Left ventricle myocardium inferior (tissue), 1 donor: ENCODE data around the gene EEF1A1. TPM values are rescaled to one million over a fixed set of nuclear protein-coding genes. Genes with fewer than 3 reads are reported as not detected.
"Not testable (repeated sequence)": the region's sequence is repeated elsewhere in the genome, so short reads cannot be mapped to it uniquely, and the experiment has no call there.

Source experiments
- DNase-seq: peaks from one replicate; pipeline ENCODE4 v3.0.0-alpha.2; 2020
- H3K27ac ChIP-seq: fragments of 200-600 bp; replicated peaks from 2 replicates; pipeline ENCODE4 v1.8.0; 2021
- H3K27me3 ChIP-seq: fragments of 200-600 bp; 2 replicates; pipeline ENCODE4 v1.8.0; 2021; ENCODE audit warnings: low read depth
- H3K36me3 ChIP-seq: fragments of 200-600 bp; 2 replicates; pipeline ENCODE4 v1.8.0; 2021
- H3K4me1 ChIP-seq: fragments of 200-600 bp; 2 replicates; pipeline ENCODE4 v1.8.0; 2021
- H3K4me3 ChIP-seq: fragments of 200-600 bp; 2 replicates; pipeline ENCODE4 v1.8.0; 2021; ENCODE audit warnings: mild to moderate bottlenecking, moderate library complexity
- H3K9me3 ChIP-seq: fragments of 200-600 bp; replicated peaks from 2 replicates; pipeline ENCODE4 v1.8.0; 2021
- intact Hi-C: fragments of 100-400 bp; cut with micrococcal nuclease; formaldehyde crosslinking; loops from one replicate; pipeline ENCODE4 v1.11.0; 2022
- total RNA-seq: library from RNA; stranded (reverse); fragmentation: NEBNext Ultra II Directional; extraction: Animal tissue kit (Norgen Biotek cat#: 25700); gene quantifications from one replicate; pipeline ENCODE4 v1.2.1, GENCODE V29; 2021
- TF ChIP-seq, protein P1 (sequence below): fragments of 200-600 bp; IDR thresholded peaks from 2 replicates; pipeline ENCODE4 v1.8.0; 2021; ENCODE audit warnings: antibody characterized with exemption, mild to moderate bottlenecking, borderline replicate concordance
- donor health status: DM: no; HTN: yes; CAD: no; lungs with severe emphysema.

Gene EEF1A1
- total RNA-seq, 1 donor from 2014 or later, result 1,882 TPM

DNA sequence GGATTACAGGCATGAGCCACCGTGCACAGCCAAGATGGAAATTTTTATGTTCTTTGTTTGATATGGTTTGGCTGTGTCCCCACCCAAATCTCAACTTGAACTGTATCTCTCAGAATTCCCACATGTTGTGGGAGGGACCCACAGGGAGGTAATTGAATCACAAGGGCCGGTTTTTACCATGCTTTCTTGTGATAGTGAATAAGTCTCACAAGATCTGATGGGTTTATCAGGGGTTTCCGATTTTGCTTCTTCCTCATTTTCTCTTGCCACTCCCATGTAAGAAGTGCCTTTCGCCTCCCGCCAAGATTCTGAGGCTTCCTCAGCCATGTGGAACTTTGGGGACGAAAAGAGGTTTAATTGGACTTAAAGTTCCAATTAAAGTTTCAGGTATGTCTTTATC lies 14.6 kb downstream of the EEF1A1 start:
- peaks cover 32% of the 10 kb centered on the region for H3K36me3 ChIP-seq
- TF ChIP-seq, protein P1, sequence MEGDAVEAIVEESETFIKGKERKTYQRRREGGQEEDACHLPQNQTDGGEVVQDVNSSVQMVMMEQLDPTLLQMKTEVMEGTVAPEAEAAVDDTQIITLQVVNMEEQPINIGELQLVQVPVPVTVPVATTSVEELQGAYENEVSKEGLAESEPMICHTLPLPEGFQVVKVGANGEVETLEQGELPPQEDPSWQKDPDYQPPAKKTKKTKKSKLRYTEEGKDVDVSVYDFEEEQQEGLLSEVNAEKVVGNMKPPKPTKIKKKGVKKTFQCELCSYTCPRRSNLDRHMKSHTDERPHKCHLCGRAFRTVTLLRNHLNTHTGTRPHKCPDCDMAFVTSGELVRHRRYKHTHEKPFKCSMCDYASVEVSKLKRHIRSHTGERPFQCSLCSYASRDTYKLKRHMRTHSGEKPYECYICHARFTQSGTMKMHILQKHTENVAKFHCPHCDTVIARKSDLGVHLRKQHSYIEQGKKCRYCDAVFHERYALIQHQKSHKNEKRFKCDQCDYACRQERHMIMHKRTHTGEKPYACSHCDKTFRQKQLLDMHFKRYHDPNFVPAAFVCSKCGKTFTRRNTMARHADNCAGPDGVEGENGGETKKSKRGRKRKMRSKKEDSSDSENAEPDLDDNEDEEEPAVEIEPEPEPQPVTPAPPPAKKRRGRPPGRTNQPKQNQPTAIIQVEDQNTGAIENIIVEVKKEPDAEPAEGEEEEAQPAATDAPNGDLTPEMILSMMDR, result no peak
- no peak overlapping the region for H3K27ac ChIP-seq
- H3K27me3 ChIP-seq, result no peaks in the 10 kb centered on the region
- DNase-seq, result no peak
- H3K4me1 ChIP-seq, result no peaks in the 10 kb centered on the region
- intact Hi-C loops, result no loop called here
- H3K9me3 ChIP-seq, result peaks cover 6% of the 10 kb centered on the region
- H3K4me3 ChIP-seq, result no peak overlapping the region

DNA sequence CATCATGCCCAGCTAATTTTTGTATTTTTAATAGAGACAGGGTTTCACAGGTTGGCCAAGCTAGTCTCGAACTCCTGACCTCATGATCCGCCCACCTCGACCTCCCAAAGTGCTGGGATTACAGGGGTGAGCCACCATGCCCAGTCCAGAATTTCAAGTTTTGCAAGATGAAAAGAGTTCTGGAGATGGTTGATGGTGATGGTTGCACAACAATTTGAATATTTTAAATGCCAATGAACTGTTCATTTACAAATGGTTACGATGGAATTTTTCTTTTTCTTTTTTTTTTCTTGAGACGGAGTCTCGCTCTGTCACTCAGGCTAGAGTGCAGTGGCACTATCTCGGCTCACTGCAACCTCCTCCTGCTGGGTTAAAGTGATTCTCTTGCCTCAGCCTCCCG lies 15.1 kb downstream of the EEF1A1 start:
- H3K27me3 ChIP-seq, DNase-seq, H3K9me3 ChIP-seq, intact Hi-C loops, H3K4me1 ChIP-seq, H3K27ac ChIP-seq, H3K4me3 ChIP-seq: not testable (repeated sequence)
- H3K36me3 ChIP-seq, result peaks cover 37% of the 10 kb centered on the region

DNA sequence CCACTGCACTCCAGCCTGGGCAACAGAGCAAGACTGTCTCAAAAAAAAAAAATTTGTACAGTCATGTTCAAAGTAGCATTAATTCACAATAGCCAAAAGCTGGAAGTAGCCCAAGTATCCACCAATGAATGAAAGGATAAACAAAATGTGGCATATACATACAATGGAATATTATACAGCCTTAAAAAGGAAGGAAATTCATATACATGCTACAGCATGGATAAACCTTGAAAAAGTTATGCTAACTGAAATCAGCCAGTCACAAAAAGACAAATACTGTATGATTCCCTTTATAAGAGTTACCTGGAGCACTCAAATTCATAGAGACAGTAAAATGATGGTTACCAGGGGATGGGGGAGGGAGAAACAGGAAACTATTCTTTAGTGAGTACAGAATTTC lies 15.7 kb downstream of the EEF1A1 start:
- TF ChIP-seq, protein P1, result no peak
- intact Hi-C loops, result no loop called here

DNA sequence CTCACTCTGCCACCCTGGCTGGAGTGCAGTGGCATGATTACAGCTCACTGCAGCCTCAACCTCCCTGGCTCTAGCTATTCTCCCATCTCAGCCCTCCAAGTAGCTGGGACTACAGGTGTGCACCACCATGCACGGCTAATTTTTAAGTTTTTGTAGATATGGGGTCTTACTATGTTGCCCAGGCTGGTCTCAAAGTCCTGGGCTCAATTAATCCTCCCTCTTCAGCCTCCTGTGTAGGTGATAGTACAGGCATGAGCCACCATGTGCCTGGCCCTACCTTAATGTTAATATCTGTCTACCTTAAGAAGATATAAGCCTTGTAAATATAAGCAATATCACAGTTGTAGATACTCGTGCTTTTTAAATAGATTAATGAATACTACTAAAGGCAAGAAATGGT lies 16.7 kb downstream of the EEF1A1 start:
- no peak overlapping the region for H3K4me3 ChIP-seq
- H3K27me3 ChIP-seq, result no peaks in the 10 kb centered on the region
- no peak for DNase-seq
- peaks cover 6% of the 10 kb centered on the region for H3K9me3 ChIP-seq
- peaks cover 53% of the 10 kb centered on the region for H3K36me3 ChIP-seq
- TF ChIP-seq, protein P1, result no peak
- no peak overlapping the region for H3K27ac ChIP-seq
- H3K4me1 ChIP-seq, result no peaks in the 10 kb centered on the region
- intact Hi-C loops, result no loop called here

More for the DNA sequence above, 15.7 kb downstream of the EEF1A1 start:
- Histone ChIP-seq H3K27ac (no peak overlapping the region), H3K27me3 (no peaks in the 10 kb centered on the region), H3K36me3 (peaks cover 43% of the 10 kb centered on the region), H3K9me3 (peaks cover 6% of the 10 kb centered on the region), H3K4me1 (no peaks in the 10 kb centered on the region), H3K4me3 (no peak overlapping the region)
- no peak for DNase-seq

DNA sequence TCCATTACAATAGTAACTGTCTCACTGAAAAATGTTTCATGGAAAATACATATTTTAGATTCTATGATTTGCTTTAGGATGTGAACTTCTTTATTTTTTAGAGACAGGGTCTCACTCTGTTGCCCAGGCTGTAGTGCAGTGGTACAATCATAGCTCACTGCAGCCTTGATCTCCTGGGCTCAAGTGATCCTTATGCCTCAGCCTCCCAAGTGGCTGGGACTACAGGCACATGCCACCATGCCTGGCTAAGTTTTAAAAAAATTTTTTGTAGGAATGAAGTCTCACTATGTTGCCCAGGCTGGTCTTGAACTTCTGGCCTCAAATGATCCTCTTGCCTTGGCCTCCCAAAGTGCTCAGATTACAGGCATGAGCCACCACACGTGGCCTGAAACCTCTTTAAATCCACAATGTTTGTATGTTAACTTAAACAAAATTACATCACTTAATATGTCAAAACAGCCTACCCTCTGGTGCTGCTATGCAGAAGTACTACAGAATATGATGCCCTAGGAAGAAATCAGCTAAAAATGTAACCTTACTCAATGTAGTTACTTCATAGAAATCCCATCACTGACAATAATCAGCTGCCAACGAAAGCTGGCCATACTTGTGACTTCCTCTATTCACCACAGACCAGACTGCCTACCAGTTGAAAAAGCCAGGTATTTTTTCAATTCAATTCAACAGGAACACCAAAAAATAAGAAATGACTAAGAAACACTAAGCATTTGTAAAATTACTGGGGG lies 17.6 kb downstream of the EEF1A1 start:
- H3K27ac ChIP-seq, result no peak overlapping the region
- peaks cover 6% of the 10 kb centered on the region for H3K9me3 ChIP-seq
- DNase-seq, result no peak
- intact Hi-C loops, result no loop called here
- TF ChIP-seq, protein P1, result no peak
- H3K4me1 ChIP-seq, result no peaks in the 10 kb centered on the region
- peaks cover 62% of the 10 kb centered on the region for H3K36me3 ChIP-seq
- no peak overlapping the region for H3K4me3 ChIP-seq
- no peaks in the 10 kb centered on the region for H3K27me3 ChIP-seq

DNA sequence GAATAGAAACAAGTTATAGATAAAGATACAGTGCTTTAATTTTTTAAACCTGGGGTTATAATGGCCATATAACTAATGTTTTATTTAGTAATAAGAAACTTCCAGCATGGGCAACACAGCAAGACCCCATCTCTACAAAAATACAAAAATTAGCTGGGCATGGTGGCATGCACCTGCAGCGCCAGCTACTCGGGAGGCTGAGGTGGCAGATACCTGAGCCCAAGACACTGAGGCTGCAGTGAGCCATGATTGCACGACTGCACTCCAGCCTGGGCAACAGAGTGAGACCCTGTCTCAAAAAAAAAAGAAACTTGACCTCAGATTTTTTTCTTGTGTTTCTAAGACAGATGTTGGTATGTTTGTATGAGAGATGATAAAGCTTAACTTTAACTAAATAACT lies 22.9 kb downstream of the EEF1A1 start:
- DNase-seq, result no peak
- Histone ChIP-seq H3K4me1 (no peaks in the 10 kb centered on the region), H3K36me3 (peaks cover 99% of the 10 kb centered on the region), H3K9me3 (no peaks in the 10 kb centered on the region), H3K27me3 (no peaks in the 10 kb centered on the region), H3K4me3 (no peak overlapping the region), H3K27ac (no peak overlapping the region)
- TF ChIP-seq, protein P1, result no peak
- intact Hi-C loops, result no loop called here
